ENCODE results near the gene MAP1LC3B.

MAP1LC3B gene

GRCh38 chr16:87368029-87368770 lies 23.9 kb upstream of the MAP1LC3B start:
- Histone ChIP-seq H3K9me3 (ENCODE audit: severe bottlenecking) (no peaks in the 10 kb centered on the region), H3K27me3 (ENCODE audit: insufficient read depth, low read depth, severe bottlenecking) (no peaks in the 10 kb centered on the region), H3K4me3 (ENCODE audit: low read depth, low read length) (no peak overlapping the region), H3K36me3 (peaks cover 2% of the 10 kb centered on the region; the same call in 1 of the 2 replicates), H3K27ac (no peak overlapping the region)
- no peak for TF ChIP-seq CTCF (IDR thresholded peaks at IDR 0.05; ENCODE audit: low read depth, low read length)
- no peak for DNase-seq

DNA sequence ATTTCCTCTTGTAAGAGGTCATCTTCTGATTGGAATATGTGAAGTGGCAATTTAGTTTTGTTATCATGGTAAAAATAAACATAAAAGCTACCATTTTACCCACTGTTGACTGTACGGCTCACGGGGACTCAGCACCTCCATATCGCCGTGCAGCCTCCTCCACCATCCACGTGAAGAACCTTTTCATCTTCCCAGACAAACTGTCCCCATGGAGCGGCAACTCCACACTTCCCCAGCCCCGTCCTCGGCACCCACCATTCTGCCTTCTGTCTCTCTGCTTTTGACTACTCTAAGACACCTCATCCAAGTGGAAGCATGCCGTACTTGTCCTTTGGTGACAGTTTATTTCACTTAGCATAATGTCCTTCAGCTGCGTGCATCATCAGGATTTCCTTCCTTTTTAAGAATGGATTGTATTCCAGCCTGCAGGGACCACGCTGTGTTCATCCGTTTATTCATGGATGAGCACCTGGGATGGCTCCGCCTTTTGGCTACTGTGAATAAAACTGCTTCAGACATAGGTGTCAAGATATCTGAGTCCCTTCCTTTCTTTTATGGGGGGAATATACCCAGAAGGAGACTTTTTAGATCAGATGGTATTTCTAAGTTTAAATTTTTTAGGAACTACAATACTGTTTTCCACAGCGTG lies 22.9 kb upstream of the MAP1LC3B start:
- H3K27ac ChIP-seq: no peak overlapping the region
- TF ChIP-seq CTCF (IDR thresholded peaks at IDR 0.05; ENCODE audit: low read depth, low read length): no peak
- H3K36me3 ChIP-seq: peaks cover 2% of the 10 kb centered on the region; the same call in 1 of the 2 replicates
- DNase-seq: no peak
- no peaks in the 10 kb centered on the region for H3K9me3 ChIP-seq (ENCODE audit: severe bottlenecking)
- no peak overlapping the region for H3K4me3 ChIP-seq (ENCODE audit: low read depth, low read length)
- H3K27me3 ChIP-seq (ENCODE audit: insufficient read depth, low read depth, severe bottlenecking): no peaks in the 10 kb centered on the region

DNA sequence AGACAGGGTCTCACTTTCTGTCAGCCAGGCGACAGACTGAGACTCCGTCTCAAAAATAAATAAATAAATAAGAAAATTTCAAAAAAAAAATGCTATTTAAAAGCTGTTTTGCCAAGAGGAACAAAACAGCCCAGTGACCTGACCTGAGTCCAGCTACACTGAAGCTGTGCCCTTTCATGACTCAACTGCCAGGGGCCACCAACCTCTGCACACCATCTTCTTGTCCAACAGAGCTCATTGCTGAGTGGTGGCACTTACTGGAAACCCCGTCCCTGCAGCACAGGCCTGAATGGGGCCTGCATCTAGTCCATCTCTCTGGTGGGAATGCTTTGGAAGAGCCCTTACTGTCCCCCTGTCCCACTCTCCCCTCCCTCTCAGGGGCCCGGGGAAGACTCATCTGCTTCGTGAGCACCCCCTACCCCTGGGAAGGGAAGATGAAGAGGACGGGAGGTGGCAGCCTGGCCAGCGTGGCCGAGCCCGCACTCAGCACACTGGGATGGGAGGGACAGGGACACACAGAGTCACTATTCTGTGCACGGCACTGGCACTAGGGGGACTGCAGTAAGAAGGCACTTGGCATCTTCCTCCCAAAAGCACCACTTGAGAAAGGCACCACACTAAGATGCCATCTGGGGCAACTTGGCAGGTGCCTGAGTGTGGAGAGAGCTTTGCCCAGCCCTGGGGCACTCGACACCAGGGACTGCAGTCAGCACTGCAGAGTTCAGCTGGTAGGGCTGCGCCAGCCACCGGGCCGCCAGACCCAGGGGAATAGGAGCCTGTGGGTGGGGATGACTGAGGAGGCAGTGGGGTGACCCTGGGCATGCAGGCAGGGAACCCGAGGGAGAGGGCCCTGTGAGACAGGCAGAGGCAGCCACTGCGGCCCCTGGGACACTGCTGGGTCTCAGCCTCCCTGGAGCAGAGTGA lies 22.1 kb upstream of the MAP1LC3B start:
- no peaks in the 10 kb centered on the region for H3K27me3 ChIP-seq (ENCODE audit: insufficient read depth, low read depth, severe bottlenecking)
- H3K36me3 ChIP-seq: peaks cover 2% of the 10 kb centered on the region; the same call in 1 of the 2 replicates
- no peak for TF ChIP-seq CTCF (IDR thresholded peaks at IDR 0.05; ENCODE audit: low read depth, low read length)
- no peak for DNase-seq
- no peaks in the 10 kb centered on the region for H3K9me3 ChIP-seq (ENCODE audit: severe bottlenecking)
- H3K4me3 ChIP-seq (ENCODE audit: low read depth, low read length): no peak overlapping the region
- H3K27ac ChIP-seq: no peak overlapping the region

GRCh38 chr16:87371261-87371866 lies 20.8 kb upstream of the MAP1LC3B start:
- H3K9me3 ChIP-seq (ENCODE audit: severe bottlenecking): no peaks in the 10 kb centered on the region
- no peak overlapping the region for H3K4me3 ChIP-seq (ENCODE audit: low read depth, low read length)
- no peak for TF ChIP-seq CTCF (IDR thresholded peaks at IDR 0.05; ENCODE audit: low read depth, low read length)
- H3K36me3 ChIP-seq: peaks cover under 1% of the 10 kb centered on the region; the same call in 1 of the 2 replicates
- DNase-seq: no peak
- H3K27ac ChIP-seq: no peak overlapping the region
- H3K27me3 ChIP-seq (ENCODE audit: insufficient read depth, low read depth, severe bottlenecking): no peaks in the 10 kb centered on the region

GRCh38 chr16:87372305-87372704 lies 19.8 kb upstream of the MAP1LC3B start:
- H3K36me3 ChIP-seq: no peaks in the 10 kb centered on the region; the same call in 1 of the 2 replicates
- H3K4me3 ChIP-seq (ENCODE audit: low read depth, low read length): no peak overlapping the region
- DNase-seq: no peak
- H3K27ac ChIP-seq: no peak overlapping the region
- H3K9me3 ChIP-seq (ENCODE audit: severe bottlenecking): no peaks in the 10 kb centered on the region
- no peaks in the 10 kb centered on the region for H3K27me3 ChIP-seq (ENCODE audit: insufficient read depth, low read depth, severe bottlenecking)
- TF ChIP-seq CTCF (IDR thresholded peaks at IDR 0.05; ENCODE audit: low read depth, low read length): no peak
